Measurements from ENCODE around the gene PRSS27. TPM values are rescaled to one million over a fixed set of nuclear protein-coding genes. Genes with fewer than 3 reads are reported as not detected.
A peak's percentile ranks its signal among the peaks of the same experiment; 100 is the strongest.

PRSS27 gene
- total and polyA plus RNA-seq, 2 of the 8 experiments (the other 6 are each of a cell fraction or from before 2014, with no cell fraction given) = 1.3 to 7.5 TPM

DNA sequence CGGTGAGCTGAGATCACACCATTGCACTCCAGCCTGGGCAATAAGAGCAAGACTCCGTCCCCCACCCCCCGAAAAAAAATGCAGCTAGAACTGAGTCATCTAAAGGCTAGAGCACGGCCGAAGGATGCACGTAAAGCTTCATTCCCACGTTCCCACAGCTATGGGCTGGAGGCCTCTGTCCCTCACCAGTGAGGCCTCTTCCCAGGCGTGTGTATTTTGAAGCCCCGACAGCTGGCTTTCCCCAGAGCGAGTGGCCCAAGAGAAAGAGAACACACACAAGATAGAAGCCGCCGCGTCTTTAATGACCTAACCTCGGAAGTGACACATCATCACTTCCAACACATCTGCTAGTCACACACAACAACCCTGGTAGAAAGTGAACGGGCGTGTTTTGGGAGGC lies 44.3 kb downstream of the PRSS27 start:
- no peak overlapping the region for H4K91ac ChIP-seq (replicated peaks; ENCODE audit: insufficient read length, low read length)
- 89% methylated on average over 16 of the region's 16 CpGs; no CpG with 5 or more reads in 1 of the 2 experiments for WGBS, 2 experiments (ENCODE audit: extremely low coverage in 1 of 2, insufficient coverage in 1 of 2, insufficient read length in 1 of 2, insufficient replicate concordance in 2 of 2, low coverage in 1 of 2, low lambda C conversion rate in 2 of 2, missing lambda C conversion rate in 1 of 2)
- DNase-seq (ENCODE audit: low read depth in 1 of 2, low spot score in 2 of 2) = no peak
- CTCF ChIA-PET (ENCODE audit: partially characterized antibody) = no interaction called here
- H3K36me3 ChIP-seq (ENCODE audit: control insufficient read depth in 2 of 4, insufficient read depth in 4 of 4, low read length in 3 of 4) = no peaks in the 10 kb centered on the region
- no peak overlapping the region for H2AK5ac ChIP-seq (ENCODE audit: low read depth, low read length)
- H3K4me2 ChIP-seq (ENCODE audit: insufficient read depth in 1 of 2, low read depth in 2 of 2, low read length in 2 of 2) = no peak overlapping the region
- H3K4ac ChIP-seq (replicated peaks; ENCODE audit: insufficient read length, low read depth, low read length) = no peak overlapping the region
- H3K56ac ChIP-seq (replicated peaks; ENCODE audit: insufficient read length, low read depth, low read length) = no peak overlapping the region
- no peak overlapping the region for H2BK120ac ChIP-seq (replicated peaks; ENCODE audit: low read depth, low read length)
- H3K79me2 ChIP-seq (ENCODE audit: control insufficient read depth in 1 of 2, insufficient read depth in 2 of 2, low read length in 2 of 2) = no peaks in the 10 kb centered on the region; a peak in 1 of 4 replicates
- H2BK15ac ChIP-seq (ENCODE audit: low read length) = no peak overlapping the region
- no peak overlapping the region for H2BK20ac ChIP-seq (ENCODE audit: low read length)
- H3K9me3 ChIP-seq (ENCODE audit: insufficient read depth in 2 of 2, low read depth in 1 of 2, low read length in 1 of 2) = no peaks in the 10 kb centered on the region
- no peak overlapping the region for H3K23ac ChIP-seq (ENCODE audit: insufficient read length)
- H3K4me1 ChIP-seq (replicated peaks in 1 of 4; ENCODE audit: control insufficient read depth in 3 of 4, insufficient read depth in 4 of 4, low read length in 3 of 4) = peaks cover 0 to 4% (median 0%) of the 10 kb centered on the region in 4 experiments; a peak in 1 of 7 replicates
- no peak overlapping the region for H3K14ac ChIP-seq (ENCODE audit: insufficient read length)
- H4K20me1 ChIP-seq (replicated peaks in 1 of 2; ENCODE audit: control insufficient read depth in 1 of 2, insufficient read depth in 2 of 2, low read length in 2 of 2) = no peaks in the 10 kb centered on the region
- H3K9ac ChIP-seq (replicated peaks in 1 of 4; ENCODE audit: extremely low read depth in 1 of 4, low read depth in 3 of 4, low read length in 3 of 4) = no peak overlapping the region
- no peak overlapping the region for H3K4me3 ChIP-seq (ENCODE audit: extremely low read depth in 1 of 4, insufficient read depth in 2 of 4, low read depth in 3 of 4, low read length in 4 of 4)
- no peak overlapping the region for H3K18ac ChIP-seq (ENCODE audit: extremely low read depth, low read length)
- POLR2A ChIA-PET (ENCODE audit: partially characterized antibody) = no interaction called here
- TF ChIP-seq SP2 (IDR thresholded peaks at IDR 0.05; ENCODE audit: low read length) (no peak), EGR1 (IDR thresholded peaks at IDR 0.05; ENCODE audit: borderline replicate concordance, low read depth, low read length) (no peak), BRCA1 (IDR thresholded peaks at IDR 0.05; ENCODE audit: low read depth, low read length) (no peak), KDM1A (IDR thresholded peaks at IDR 0.05; ENCODE audit: borderline replicate concordance, low read length) (no peak), SRF (IDR thresholded peaks at IDR 0.05; ENCODE audit: low read depth, low read length) (no peak), PHF8 (conservative IDR thresholded peaks at IDR 0.05; ENCODE audit: low read depth, low read length) (no peak), GTF2F1 (IDR thresholded peaks at IDR 0.05; ENCODE audit: borderline replicate concordance, low read depth, low read length) (no peak), POLR2AphosphoS5 (IDR thresholded peaks at IDR 0.05; ENCODE audit: low read depth, low read length) (no peak), NANOG (IDR thresholded peaks at IDR 0.05; ENCODE audit: insufficient read depth, low read depth, low read length, poor library complexity, severe bottlenecking) (no peak), CEBPB (IDR thresholded peaks at IDR 0.05; ENCODE audit: low read depth, low read length) (no peak), FOSL1 (IDR thresholded peaks at IDR 0.05; ENCODE audit: insufficient read depth, low read depth, low read length) (no peak), BCL11A (IDR thresholded peaks at IDR 0.05; ENCODE audit: low read depth in 2 of 2, low read length in 2 of 2) (no peak), NRF1 (IDR thresholded peaks at IDR 0.05; ENCODE audit: low read depth, low read length) (no peak)
- no peak overlapping the region for H3K27ac ChIP-seq (ENCODE audit: low read depth, low read length)
- H2BK12ac ChIP-seq (ENCODE audit: low read depth, low read length) = no peak overlapping the region
- no peak for FAIRE-seq
- H3K23me2 ChIP-seq (ENCODE audit: low read depth, low read length) = peaks cover 3% of the 10 kb centered on the region
- H3K27me3 ChIP-seq (replicated peaks in 1 of 4; ENCODE audit: control insufficient read depth in 3 of 4, extremely low read depth in 1 of 4, insufficient read depth in 3 of 4, low read length in 3 of 4) = no peaks in the 10 kb centered on the region
- H3K79me1 ChIP-seq (ENCODE audit: low read depth, low read length) = no peaks in the 10 kb centered on the region
- H4K8ac ChIP-seq (ENCODE audit: extremely low read depth, insufficient read depth, low read length) = peak overlapping the region; percentile 51; the same call in 1 of the 2 replicates
- no peak overlapping the region for H2BK5ac ChIP-seq (ENCODE audit: low read depth, low read length)
- no peak overlapping the region for H2AFZ ChIP-seq (ENCODE audit: low read length)
- H4K5ac ChIP-seq (ENCODE audit: insufficient read length, low read depth, low read length) = no peak overlapping the region
